Measurements from ENCODE around the gene SMKR1. TPM values are rescaled to one million over a fixed set of nuclear protein-coding genes. Genes with fewer than 3 reads are reported as not detected.

SMKR1 gene
- 8.3 TPM for polyA plus RNA-seq

DNA sequence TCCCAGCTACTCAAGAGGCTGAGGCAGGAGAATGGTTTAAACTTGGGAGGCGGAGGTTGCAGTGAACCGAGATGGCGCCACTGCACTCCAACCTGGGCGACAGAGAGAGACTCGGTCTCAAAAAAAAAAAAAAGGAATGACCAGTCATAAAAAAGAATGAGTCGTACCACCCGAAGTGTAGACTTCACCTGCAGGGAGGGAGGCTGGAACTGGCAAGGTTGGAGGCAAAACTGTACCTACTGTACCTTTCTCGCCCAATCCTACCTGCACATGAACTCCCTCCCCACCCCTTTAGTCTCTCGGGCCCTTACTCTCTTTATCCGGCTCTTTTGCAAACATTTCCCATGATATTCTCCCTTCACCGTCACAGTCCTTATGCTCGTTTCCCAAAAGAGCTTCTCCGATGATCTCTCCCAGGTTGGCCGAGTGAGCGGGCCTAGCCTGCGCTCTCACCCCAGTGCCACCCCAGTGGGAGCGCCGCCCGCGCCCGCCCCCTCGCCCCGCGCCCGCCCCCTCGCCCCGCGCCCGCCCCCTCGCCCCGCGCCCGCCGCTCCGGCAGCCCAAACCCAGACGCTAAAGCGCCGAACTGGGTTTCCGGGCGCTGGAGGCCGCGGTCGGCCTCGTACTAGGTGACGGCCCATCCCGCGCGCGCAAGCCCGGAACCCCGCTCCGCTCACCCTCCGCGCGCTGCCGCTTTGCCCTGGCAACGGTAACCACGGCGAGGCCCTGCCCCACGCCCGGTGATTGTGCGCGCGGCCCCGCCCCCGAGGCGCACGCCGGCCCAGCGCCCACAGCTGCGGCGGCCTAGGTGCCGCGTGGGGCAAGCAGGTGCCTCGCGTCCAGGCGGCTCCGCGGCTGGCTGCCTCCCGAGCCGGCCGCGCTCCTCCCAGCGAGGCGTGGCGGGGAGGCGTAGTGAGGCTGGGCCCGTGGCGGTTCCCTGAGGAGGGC is at the start of gene SMKR1:
SMKR1 (plus strand) TSS at position 772 of the 948 bp plus-strand sequence. CDS start 294 bp downstream, outside the sequence.
- H3K4me3 Mint-ChIP-seq: peak within 1 kb of the TSS; percentile 87 to 94 (median 90)
- H3K27ac Mint-ChIP-seq: peak within 1 kb of the TSS; percentile 95 to 97 (median 97)
- peaks cover 4% of the 10 kb centered on the region for H3K36me3 Mint-ChIP-seq
- no peaks in the 10 kb centered on the region for H3K9me3 Mint-ChIP-seq
- H3K4me1 Mint-ChIP-seq: peaks cover 26 to 27% (median 26%) of the 10 kb centered on the region in 3 donors
- H3K27me3 Mint-ChIP-seq: no peaks in the 10 kb centered on the region

DNA sequence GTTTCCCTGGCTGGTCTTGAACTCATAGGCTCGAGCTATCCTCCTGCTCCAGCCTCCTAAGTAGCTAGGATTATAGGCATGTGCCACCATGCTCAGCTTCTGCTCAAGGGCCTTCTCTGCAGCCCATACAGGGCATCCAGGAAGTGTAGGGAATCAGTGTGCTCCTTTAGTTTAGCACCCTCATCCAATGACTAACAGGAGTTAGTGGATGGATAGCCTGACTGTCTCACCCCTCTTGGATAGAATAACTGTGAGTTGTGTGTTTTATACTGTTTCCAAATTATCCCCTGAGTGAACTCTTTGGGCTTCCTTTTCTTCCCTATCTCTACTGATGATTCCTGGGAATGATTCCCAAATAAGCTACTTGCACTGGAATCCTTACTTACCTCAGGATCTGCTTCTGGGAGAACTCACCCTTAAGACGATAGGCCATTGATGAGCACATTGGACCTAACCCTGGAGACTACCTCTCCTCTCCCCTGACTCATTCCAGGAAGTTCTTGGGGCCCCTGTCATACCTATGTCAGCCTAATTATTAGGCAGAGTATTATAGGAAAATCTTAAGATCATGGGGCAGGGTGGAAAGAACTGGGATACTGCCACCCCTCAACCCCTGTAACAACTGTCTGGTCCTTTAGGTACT is 49.6 kb upstream of the SMKR1 start:
- no peak overlapping the region for H3K4me3 Mint-ChIP-seq
- H3K27me3 Mint-ChIP-seq: no peaks in the 10 kb centered on the region
- H3K4me1 Mint-ChIP-seq: no peaks in the 10 kb centered on the region
- no peaks in the 10 kb centered on the region for H3K36me3 Mint-ChIP-seq
- no peak overlapping the region for H3K27ac Mint-ChIP-seq
- H3K9me3 Mint-ChIP-seq: peaks cover 0 to 3% (median 0%) of the 10 kb centered on the region in 3 donors

DNA sequence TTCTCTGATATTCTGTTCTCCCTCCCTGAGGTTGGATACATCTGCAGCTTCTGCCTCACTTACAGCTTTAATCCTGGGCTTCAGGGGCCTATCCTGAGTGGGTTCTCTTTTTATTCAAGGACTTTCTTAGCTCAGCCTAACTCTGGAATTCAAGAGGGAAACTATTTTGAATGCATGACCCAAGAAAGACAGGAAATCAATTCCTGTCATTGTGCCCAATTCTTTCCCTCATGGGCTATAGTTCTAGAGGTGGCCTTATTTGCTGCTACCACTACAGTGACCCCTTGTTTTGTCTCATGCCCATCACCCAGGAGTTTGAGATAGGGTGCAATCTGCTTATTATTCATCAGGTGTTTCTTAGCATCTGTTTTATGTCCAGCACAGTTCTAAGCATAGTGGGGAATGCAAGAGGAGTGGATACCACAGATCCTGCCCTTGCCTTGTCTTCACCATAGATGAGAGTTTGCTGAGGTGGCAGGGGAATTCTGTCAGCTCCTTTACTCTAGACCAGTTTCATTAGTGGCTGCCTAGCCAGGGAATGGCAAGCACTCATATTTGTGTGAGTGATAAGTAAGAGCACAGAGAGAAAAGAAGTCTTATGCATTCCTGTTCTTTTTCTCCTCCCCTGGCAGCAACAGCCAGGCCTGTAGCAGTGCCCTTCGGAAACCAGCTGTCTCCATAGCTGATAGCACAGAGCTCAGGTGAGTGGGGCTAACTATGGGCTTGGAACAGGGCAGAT is 48.7 kb upstream of the SMKR1 start:
- Mint-ChIP-seq H3K4me1 (no peaks in the 10 kb centered on the region), H3K4me3 (no peak overlapping the region), H3K27ac (no peak overlapping the region), H3K9me3 (peaks cover 0 to 3% (median 0%) of the 10 kb centered on the region in 3 donors), H3K27me3 (no peaks in the 10 kb centered on the region), H3K36me3 (no peaks in the 10 kb centered on the region)

DNA sequence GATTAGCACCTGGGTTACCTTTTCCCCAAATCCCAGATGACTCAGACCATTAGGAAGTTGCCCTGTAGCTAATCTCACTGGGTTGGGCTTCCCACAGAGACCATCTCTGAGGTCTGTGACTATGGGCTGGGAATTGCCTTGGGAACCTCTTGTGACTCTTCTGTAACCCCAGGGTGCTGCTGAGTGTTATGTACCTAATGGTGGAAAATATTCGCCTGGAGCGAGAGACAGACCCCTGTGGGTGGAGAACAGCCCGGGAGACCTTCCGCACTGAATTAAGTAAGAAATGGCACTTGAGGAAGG is 48.1 kb upstream of the SMKR1 start:
- H3K27ac Mint-ChIP-seq: no peak overlapping the region
- H3K9me3 Mint-ChIP-seq: peaks cover 0 to 1% (median 0%) of the 10 kb centered on the region in 3 donors

DNA sequence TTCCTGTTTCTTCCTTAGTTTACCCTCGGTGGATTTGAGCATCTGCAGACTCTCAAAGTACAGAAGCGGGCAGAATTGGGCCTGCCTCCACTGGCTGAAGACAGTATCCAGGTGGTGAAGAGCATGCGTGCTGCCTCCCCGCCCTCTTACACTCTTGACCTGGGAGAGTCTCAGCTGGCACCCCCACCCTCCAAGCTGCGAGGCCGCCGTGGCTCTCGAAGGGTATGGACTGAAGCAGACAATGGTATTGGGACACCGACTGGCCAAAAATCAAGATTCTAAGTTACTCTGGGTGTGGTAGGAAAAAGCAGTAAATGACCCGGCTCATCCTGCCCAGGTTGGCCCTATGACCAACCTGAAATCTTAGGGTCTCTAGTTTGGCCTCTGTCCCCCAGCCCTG is 45.9 kb upstream of the SMKR1 start:
- Mint-ChIP-seq H3K4me1 (no peaks in the 10 kb centered on the region), H3K36me3 (no peaks in the 10 kb centered on the region), H3K9me3 (no peaks in the 10 kb centered on the region), H3K27ac (no peak overlapping the region), H3K4me3 (no peak overlapping the region), H3K27me3 (no peaks in the 10 kb centered on the region)

More for the DNA sequence above, 48.1 kb upstream of the SMKR1 start:
- Mint-ChIP-seq H3K4me3 (no peak overlapping the region), H3K27me3 (no peaks in the 10 kb centered on the region), H3K4me1 (no peaks in the 10 kb centered on the region), H3K36me3 (no peaks in the 10 kb centered on the region)

DNA sequence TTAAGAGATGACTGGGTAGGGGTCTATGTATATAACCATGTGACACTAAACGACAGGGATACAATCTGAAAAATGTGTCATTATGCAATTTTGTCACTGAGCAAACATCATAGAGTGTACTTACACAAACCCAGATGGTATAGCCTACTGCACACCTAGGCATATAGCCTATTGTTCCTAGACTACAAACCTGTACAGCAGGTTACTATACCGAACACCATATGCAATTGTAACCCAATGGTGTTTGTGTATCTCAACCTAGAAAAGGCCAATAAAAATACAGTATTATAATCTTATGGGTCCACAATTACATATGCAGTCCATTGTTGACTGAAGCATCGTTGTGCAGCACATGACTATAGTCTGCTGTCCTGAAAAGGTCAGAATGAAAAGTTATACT is 45.2 kb upstream of the SMKR1 start:
- H3K27ac Mint-ChIP-seq: no peak overlapping the region
- no peak overlapping the region for H3K4me3 Mint-ChIP-seq
- no peaks in the 10 kb centered on the region for H3K36me3 Mint-ChIP-seq
- H3K9me3 Mint-ChIP-seq: no peaks in the 10 kb centered on the region
- no peaks in the 10 kb centered on the region for H3K27me3 Mint-ChIP-seq
- no peaks in the 10 kb centered on the region for H3K4me1 Mint-ChIP-seq

DNA sequence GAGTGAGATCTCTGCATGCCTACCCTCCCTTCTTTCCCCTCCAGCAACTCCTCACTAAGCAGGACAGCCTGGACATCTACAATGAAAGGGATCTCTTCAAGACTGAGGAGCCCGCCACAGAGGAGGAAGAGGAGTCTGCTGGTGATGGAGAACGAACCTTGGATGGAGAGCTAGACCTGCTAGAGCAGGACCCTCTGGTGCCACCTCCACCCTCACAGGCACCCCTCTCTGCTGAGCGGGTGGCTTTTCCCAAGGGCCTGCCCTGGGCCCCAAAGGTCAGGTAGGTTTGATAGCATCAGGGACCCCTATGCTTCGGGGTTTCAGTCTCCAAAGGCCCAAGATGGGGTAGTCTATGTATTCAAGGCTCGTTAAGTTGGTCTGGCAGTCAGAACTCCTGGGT is 44.2 kb upstream of the SMKR1 start:
- no peaks in the 10 kb centered on the region for H3K9me3 Mint-ChIP-seq
- H3K27ac Mint-ChIP-seq: no peak overlapping the region
- H3K36me3 Mint-ChIP-seq: no peaks in the 10 kb centered on the region
- H3K4me3 Mint-ChIP-seq: no peak overlapping the region
- H3K27me3 Mint-ChIP-seq: no peaks in the 10 kb centered on the region
- no peaks in the 10 kb centered on the region for H3K4me1 Mint-ChIP-seq

DNA sequence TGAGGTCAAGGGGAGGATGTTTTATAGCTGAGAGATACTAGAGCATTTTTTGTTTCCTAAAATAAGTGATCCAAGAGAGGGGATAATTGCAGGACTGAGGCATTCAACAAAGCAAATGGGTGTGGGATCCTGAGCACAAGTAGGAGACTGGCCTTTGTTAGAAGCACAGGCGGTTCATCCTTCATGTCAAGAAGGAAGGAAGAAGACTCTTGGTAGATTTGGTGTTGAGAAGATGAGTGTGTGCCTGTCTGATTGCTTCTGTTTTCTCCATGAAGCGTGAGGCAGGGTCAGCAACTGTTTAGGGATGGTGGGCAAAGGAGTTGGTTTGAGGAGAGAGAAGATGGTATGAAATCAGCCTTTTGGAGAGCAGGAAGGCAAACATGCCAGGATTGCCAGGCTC is 40.5 kb upstream of the SMKR1 start:
- no peak overlapping the region for H3K4me3 Mint-ChIP-seq
- no peaks in the 10 kb centered on the region for H3K36me3 Mint-ChIP-seq
- no peaks in the 10 kb centered on the region for H3K9me3 Mint-ChIP-seq
- no peaks in the 10 kb centered on the region for H3K27me3 Mint-ChIP-seq
- H3K4me1 Mint-ChIP-seq: no peaks in the 10 kb centered on the region
- H3K27ac Mint-ChIP-seq: no peak overlapping the region

DNA sequence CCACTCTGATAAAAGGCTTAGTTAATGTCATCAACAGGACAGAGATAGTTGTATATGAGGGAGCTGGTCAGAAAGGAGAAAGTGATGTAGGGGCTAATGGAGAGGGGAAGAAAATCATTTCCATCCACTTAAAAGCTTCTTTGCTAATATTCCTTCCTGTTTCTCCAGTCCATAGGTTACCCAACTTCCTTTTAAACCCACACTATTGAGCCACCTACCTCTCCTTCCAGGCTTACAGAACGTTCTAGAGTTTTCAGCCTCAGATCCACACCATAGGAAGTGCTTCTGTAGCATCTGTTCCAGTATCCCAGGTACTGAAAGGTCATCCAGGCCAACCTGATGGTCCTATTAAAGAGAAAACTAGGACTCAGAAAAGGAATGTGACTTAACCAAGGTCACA is 39.9 kb upstream of the SMKR1 start:
- Mint-ChIP-seq H3K4me3 (no peak overlapping the region), H3K27ac (no peak overlapping the region), H3K9me3 (no peaks in the 10 kb centered on the region), H3K27me3 (no peaks in the 10 kb centered on the region), H3K36me3 (no peaks in the 10 kb centered on the region), H3K4me1 (no peaks in the 10 kb centered on the region)

DNA sequence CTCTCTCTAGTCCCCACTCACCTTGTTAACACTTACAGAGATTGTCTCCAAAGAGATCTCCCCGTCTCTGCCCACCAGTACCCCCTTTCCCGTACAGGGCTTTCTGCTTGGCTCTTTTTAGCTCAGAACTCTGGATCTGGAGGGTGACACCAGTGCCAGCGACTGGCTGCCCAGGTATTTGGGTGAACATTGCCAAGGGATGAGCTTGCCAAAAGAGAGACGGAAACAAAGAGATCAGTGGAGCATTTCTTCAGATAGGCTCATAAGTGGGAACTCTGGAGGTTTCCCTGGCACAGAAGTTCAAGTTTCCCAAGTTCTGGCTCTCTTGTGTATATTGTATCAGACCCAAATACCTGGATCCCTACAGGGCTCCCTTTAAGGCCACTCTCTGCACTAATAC is 38.1 kb upstream of the SMKR1 start:
- H3K4me1 Mint-ChIP-seq: peaks cover 0 to 1% (median 0%) of the 10 kb centered on the region in 3 donors
- no peak overlapping the region for H3K27ac Mint-ChIP-seq
- no peak overlapping the region for H3K4me3 Mint-ChIP-seq
- no peaks in the 10 kb centered on the region for H3K36me3 Mint-ChIP-seq
- no peaks in the 10 kb centered on the region for H3K27me3 Mint-ChIP-seq
- no peaks in the 10 kb centered on the region for H3K9me3 Mint-ChIP-seq

DNA sequence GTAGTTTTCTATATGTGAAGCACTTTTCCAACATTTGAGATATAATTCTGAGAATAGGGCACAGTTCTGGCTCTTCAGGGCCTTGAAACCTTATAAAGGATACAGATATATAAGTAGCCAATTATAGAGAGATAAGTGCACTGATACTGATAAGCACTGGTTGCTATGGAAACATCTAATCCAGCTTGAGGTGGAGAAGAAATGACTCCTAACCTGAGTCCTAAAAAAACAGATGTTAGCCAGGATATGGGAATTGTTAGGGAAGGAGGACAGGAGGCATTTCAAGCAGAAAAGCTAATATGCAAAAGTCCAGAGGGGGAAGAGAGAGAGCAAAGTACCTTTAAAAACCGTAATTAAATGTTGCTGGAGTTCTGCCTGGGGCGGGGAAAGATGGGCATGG is 37.3 kb upstream of the SMKR1 start:
- Mint-ChIP-seq H3K27ac (no peak overlapping the region), H3K27me3 (no peaks in the 10 kb centered on the region), H3K9me3 (no peaks in the 10 kb centered on the region), H3K4me1 (peaks cover 0 to 1% (median 0%) of the 10 kb centered on the region in 3 donors), H3K36me3 (no peaks in the 10 kb centered on the region), H3K4me3 (no peak overlapping the region)

DNA sequence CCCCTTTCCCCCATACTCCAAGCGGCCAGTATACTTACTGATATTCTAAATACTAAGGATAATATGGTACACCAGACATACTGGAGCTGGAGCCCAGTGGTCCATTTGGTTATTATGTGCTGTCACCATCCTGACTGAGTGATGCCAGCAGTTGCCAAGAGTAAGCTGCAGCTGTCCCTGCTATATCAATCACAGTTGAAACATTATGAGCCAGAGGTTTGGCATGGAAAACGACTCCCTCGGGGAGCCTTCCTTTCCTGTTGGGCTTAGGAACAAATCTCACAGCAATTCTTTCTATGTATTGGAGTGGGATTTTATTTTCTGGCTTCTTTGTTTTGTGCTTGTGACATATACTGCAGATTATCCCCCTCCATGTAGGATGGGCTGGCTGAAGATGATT is 35.5 kb upstream of the SMKR1 start:
- no peak overlapping the region for H3K27ac Mint-ChIP-seq
- peaks cover 0 to 1% (median 0%) of the 10 kb centered on the region in 3 donors for H3K4me1 Mint-ChIP-seq
- H3K36me3 Mint-ChIP-seq: no peaks in the 10 kb centered on the region
- no peaks in the 10 kb centered on the region for H3K27me3 Mint-ChIP-seq
- no peak overlapping the region for H3K4me3 Mint-ChIP-seq
- no peaks in the 10 kb centered on the region for H3K9me3 Mint-ChIP-seq

DNA sequence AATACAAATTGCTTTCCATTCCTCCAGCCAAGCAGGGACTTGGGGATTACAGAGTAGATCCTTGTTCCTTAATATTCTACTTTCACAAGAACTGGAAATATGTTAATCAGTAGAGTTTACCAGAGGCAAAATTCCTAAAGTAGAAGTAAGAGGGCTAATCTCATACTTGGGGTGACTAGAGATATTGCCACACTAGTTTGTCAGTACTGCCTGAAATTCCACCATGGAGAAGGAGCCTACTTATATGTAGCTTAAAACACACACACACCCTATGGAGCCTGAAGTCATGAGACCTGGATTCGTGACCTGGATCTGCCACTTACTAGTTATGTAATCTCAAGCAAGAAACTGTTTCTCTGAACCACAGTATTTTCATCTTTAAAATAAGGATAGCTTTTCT is 34.2 kb upstream of the SMKR1 start:
- Mint-ChIP-seq H3K27me3 (no peaks in the 10 kb centered on the region), H3K36me3 (no peaks in the 10 kb centered on the region), H3K27ac (peak overlapping the region in 1 of 3 donors; percentile 2), H3K4me3 (no peak overlapping the region), H3K4me1 (peaks cover 0 to 2% (median 1%) of the 10 kb centered on the region in 3 donors), H3K9me3 (no peaks in the 10 kb centered on the region)

DNA sequence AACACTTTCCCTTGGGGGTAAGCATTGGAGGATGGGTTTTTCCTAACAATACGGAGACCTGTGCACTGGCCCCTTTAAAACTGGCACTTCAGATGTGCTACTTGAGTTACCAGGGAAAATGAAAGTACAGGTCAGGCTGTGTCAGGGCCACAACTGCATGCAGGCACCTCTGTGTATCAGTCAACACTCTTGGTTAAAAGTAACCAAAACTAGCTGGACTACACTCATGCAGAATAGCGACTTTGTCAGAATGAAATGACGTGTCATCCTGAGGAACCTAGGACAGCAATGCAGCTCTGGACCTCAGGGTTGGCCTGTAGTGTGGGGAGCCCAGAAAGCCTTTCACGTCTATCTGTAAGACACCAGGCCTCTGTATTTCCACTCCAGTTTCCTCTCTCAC is 33.8 kb upstream of the SMKR1 start:
- H3K36me3 Mint-ChIP-seq: no peaks in the 10 kb centered on the region
- H3K9me3 Mint-ChIP-seq: no peaks in the 10 kb centered on the region
- peak overlapping the region in 1 of 3 donors; percentile 2 for H3K27ac Mint-ChIP-seq
- peaks cover 0 to 2% (median 1%) of the 10 kb centered on the region in 3 donors for H3K4me1 Mint-ChIP-seq
- no peaks in the 10 kb centered on the region for H3K27me3 Mint-ChIP-seq
- no peak overlapping the region for H3K4me3 Mint-ChIP-seq

DNA sequence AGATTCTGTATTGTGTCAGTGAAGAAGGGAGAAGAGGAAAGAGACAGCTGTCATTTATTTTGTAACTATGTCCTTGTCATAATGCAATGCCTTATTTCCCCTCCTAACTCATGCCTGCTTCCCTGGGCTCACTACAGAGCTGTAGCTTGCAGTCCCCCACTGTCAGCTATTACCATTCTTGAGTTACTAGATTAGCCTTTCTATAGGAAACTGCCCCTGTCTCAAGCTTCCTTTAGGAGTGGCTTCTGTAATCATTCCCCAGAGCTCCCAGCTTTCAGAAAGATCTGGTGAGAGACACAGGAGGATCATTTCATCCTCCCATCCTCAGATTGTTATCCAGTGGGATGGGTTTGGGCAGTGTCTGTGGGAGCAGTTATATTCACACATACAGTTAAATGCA is 32.4 kb upstream of the SMKR1 start:
- peaks cover 1% of the 10 kb centered on the region for H3K36me3 Mint-ChIP-seq
- peaks cover 0 to under 1% (median 0%) of the 10 kb centered on the region in 3 donors for H3K9me3 Mint-ChIP-seq
- peaks cover 0 to 2% (median 1%) of the 10 kb centered on the region in 3 donors for H3K4me1 Mint-ChIP-seq
- H3K4me3 Mint-ChIP-seq: no peak overlapping the region
- no peaks in the 10 kb centered on the region for H3K27me3 Mint-ChIP-seq
- H3K27ac Mint-ChIP-seq: no peak overlapping the region

All from IgD-negative memory B cell (primary cell).